NCI-H748 (cell line): ENCODE results near the gene HOXD3.

Experiments used
- DNase-seq: peaks from one replicate; lab custom pipeline; 2025; ENCODE audit not compliant: unreplicated experiment; lab: John Stamatoyannopoulos, UW

The HOXD3 gene

DNA sequence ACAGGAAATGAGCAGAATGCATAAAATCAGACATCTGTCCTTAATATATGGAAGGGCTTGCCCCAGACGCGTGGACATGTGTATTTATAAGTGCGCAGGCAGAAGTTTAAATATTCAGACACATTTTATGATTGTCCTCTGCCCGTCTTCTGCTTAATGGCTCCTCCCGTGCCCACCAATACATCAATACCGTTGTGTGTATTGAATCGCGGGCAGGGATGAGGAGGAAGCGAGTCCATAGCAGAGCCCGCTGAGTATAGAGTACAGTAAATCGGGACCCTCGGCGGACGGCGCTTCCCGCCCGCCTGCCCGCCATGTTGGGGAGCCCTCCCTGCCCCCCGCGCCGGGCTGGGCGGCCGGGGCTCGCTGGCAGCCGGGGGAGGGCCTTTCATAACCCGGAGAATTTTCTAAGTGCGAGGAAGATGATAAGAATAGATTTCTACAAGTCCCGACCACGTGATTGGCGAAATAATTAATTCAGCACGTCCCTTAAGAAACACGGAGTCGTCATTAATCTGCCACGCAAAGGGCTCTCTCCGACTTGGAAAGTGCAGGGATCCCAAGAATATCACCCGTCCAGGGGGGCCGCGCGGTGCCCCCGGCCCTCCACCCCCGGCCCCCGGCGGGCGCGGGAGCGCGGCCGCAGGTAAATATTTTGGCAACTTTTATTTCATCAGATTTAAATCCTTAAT lies at the start of gene HOXD3:
Gene HOXD3, plus strand, starts transcription at position 501 of the 692 bp plus-strand sequence. CDS start 11,808 bp downstream, outside the sequence.
- DNase-seq = peak; percentile 73

DNA sequence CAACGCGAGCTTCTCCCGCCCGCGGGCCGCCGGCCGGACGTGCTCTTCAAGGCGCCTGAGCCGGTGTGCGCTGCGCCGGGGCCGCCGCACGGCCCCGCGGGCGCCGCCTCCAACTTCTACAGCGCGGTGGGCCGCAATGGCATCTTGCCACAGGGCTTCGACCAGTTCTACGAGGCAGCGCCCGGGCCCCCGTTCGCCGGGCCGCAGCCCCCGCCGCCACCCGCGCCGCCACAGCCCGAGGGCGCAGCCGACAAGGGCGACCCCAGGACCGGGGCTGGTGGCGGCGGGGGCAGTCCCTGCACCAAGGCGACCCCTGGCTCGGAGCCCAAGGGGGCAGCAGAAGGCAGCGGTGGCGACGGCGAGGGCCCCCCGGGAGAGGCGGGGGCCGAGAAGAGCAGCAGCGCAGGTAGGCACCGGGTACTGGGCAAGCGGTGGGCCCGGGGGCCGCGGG lies 49.4 kb upstream of the HOXD3 start:
- DNase-seq = peak; percentile 64

DNA sequence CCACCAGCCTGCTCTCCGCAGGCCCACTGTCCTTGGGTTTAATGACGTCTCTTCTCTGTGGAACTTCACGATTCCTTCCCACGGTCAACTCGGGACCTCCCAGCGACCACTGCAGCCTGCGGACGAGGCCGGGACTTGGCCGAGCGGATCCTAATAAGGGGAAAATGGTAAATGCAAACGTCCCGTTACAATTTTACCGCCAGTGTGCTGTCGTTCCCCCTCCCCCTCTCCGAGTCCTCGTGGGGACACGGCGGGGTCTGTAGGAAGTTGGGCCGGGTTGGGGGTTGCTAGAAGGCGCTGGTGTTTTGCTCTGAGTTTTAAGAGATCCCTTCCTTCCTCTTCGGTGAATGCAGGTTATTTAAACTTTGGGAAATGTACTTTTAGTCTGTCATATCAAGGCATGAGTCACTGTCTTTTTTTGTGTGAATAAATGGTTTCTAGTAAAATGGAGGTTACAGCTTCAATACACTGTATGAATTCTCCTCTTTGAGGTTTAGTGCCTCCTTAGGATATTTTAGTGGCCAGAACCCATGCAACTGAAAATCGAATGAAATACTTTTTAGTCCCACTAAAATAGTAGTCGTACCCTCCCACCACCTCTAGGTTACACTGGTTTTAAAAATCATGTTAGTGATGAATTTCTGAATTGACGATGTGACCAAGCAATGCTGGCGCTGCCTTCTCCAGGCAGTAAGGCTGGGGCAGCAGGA lies 47.8 kb upstream of the HOXD3 start:
- DNase-seq = peak; percentile 55

DNA sequence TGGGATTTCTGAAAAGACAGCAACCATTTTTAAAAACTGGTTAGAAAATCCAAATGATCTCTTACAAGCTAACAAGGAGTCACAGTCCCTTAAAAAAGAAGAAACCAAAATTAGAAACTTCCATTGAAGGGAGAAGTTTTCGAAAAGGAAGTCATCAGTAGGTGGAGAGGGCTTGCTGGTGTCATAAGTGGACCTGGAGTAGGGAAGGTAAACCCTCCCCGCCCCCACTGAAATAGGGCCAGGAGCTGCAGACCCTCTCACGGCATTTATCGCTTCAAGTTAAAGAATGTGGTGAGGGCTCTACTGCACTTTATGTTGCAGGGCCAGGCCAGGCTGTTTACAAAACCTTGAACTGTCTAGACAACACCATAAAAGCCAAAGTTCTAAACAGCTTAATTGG lies 47.2 kb upstream of the HOXD3 start:
- peak; percentile 46 for DNase-seq

- DNase-seq = peak; percentile 58
These were observed 46.4 kb upstream of the HOXD3 start for GRCh38 chr2:176110415-176111308.

GRCh38 chr2:176111309-176111663 lies 45.8 kb upstream of the HOXD3 start:
- DNase-seq = peak; percentile 97

DNA sequence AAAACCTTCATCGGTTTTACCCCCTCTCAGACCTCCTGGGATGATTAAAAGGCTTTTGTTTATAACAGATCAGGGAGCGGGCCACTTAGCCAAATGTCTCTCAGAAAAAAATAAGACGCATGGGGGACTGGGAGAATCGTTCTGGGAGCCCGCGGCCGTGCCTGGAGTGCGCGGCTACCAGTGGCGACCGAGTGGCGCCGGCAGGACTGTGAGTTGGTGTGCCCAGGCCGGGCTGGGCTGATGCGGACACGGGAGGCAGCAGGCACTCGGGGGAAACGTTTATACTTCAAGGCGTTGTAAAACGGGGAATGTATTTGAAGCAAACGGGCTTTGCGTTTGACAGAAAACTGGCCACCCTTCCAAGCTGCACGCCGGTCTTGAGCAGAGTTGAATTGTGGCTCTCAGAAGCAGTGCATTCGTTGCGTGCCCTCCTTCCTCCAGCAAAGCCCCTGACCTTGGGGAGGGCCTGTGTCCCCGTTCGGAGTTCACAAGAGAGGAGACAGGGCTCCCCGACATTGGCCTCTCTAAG lies 45.2 kb upstream of the HOXD3 start:
- DNase-seq = peak; percentile 64

- peak; percentile 61 for DNase-seq
These were observed 44.5 kb upstream of the HOXD3 start for GRCh38 chr2:176112375-176113302.

DNA sequence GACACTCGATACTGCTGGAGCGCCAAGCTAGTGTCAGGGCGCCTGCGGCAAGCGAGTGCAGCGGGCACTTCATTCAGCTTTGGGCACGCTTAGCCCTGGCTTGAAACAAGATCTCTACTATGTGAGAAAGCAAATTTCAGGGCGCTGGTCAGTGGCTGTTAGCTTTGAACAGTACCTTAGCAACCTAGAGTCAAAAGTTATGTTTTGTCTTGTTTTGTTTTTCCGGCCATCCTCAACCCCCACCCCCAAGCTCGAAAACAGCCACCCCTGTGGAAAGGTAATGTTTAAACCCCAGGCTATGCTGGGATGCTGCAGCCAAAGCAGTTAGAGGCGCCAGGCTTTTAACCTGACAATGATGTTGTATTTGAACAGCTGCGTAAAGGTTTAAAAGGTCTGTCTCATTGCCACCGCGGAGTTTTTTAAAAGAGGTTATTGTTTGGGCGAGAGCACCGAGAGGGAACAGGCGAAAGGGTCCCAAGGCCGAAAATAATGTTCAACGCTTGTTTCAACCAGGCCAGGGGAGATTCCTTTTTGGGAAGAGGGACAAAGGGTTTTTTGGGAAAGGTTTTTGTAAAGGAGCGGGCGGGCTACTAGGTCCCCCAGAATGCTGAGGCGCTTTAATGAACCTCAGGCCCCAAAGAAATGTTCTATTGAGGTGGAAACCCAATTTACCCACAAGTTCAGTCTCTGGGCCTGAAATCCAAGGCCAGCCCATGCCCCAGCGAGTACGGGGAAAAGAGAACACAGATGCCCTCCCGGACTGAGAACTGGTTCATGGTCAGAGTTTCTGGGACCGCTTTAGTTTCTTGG lies 42.8 kb upstream of the HOXD3 start:
- DNase-seq = peak; percentile 100

- DNase-seq = no peak
These were observed 42.0 kb upstream of the HOXD3 start for GRCh38 chr2:176114930-176115625.

DNA sequence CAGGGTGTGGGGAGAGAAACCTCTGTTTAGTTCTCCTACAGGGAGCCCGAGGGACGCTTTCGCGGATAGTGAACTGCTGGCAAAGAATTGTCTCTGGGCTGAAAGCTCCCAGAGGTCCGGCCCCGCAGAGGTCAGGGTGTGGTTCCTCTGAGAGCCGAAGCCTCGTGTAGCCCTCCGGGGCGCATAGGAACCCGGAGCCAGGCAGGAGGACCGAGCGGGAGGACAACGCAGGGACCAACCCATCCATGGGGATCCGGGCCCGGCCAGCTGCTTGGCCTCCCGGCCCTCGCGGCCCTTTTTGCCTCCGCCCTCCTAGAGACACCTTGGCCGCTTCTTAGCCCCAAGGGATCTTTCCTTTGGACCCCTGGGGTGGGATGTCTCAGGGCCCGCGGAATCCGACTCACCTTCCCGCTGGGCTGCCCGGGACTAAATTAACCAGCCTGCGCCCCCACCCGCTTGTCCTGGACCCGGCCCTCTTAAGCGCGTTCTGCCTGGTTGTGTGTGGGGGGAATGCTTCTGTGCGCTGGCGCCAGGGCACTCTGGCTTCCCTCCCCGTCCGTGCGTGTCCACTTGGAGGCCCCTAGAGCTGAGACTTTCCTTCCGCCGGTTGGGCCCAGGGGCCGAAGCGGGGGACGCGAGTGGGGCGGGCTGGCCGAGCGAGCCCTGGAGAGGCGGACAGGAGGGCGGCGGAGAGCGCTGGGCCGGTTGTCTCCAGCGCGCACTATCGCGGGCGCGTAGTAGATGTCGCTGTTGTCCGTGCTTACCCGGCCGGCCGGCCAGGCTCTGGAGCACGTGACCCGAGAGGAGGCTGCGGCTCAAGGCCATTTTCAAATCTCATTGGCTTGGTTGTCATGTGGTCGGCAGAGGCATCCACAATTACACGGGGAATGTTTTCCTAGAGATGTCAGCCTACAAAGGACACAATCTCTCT lies 41.0 kb upstream of the HOXD3 start, which contains the start of gene HOXD10:
Gene HOXD10, plus strand, starts transcription at position 896 of the 931 bp plus-strand sequence. CDS start 56 bp downstream, outside the sequence.
- DNase-seq = peak; percentile 38

- no peak for DNase-seq
These were observed 39.8 kb upstream of the HOXD3 start for GRCh38 chr2:176117162-176117822.

GRCh38 chr2:176117823-176118371 lies 39.2 kb upstream of the HOXD3 start:
- DNase-seq = no peak

DNA sequence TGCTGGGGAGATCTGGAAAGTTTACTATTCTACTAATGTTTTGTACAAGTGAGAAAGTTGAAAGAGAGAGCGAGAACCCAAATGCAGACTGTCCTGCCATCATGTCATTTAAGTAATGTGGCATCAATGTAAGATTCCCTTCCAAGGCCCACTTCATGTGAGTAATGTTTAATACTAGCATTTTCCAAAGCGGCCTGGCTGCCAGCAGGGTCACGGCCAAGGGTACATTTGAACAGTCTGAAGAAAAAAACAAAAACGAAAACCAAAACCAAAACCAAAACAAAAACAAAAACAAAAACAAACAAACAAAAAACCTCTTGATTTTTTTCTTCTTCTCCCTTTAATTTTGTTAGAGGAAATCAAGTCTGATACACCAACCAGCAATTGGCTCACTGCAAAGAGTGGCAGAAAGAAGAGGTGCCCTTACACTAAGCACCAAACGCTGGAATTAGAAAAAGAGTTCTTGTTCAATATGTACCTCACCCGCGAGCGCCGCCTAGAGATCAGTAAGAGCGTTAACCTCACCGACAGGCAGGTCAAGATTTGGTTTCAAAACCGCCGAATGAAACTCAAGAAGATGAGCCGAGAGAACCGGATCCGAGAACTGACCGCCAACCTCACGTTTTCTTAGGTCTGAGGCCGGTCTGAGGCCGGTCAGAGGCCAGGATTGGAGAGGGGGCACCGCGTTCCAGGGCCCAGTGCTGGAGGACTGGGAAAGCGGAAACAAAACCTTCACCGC lies 38.3 kb upstream of the HOXD3 start:
- peak; percentile 43 for DNase-seq

DNA sequence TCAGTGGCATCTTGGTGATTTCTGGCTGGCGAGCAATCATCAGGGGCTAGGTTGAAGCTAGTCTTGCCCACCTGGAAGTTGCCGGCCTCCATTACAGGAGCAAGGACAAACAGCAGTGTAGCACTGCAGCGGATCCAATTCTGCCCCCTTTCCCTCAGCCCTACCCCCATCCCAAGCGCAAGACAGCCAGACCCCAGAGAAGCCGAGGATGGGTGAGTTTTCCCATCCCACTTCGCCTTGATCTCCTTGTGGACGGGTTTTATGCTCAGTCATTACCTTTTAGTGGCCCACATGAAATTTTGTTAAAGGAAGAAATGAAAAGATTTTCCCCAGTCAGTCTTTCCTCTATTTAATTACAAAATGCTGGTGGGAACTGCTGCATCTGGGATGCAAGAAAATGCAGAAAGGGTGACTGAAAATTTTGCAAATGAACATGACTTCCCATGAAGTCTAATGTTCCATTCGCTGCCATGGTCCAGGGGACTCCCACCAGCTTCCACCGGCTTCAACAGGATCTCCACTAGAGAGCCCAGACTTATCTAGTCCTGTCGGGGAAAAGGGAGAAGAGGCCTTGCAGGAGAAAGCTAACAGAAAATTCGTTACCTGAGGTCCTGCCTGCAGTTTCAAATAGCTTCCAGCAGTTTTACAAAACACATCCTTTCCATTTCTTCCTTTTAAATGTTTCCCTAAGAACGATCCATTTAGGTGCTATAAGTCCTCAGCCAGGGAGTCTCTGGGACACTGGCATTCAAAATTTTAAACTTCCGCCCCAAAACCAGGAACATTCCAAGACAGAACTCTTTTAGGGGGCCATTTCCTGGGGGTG lies 36.5 kb upstream of the HOXD3 start:
- no peak for DNase-seq
